Mesothelial cell of epicardium (in vitro differentiated cells): ENCODE results near the gene LAMA3. TPM values are rescaled to one million over a fixed set of nuclear protein-coding genes. Genes with fewer than 3 reads are reported as not detected.
A peak's percentile ranks its signal among the peaks of the same experiment; 100 is the strongest.

Experiments
- DNase-seq, 2 experiments: peaks; one replicate each; pipeline ENCODE4 v3.0.0; 2021; ENCODE audit warnings: low spot score in 2 of 2; ENCODE audit not compliant: unreplicated experiment in 2 of 2
- H3K27ac Mint-ChIP-seq: 2 replicates; pipeline ENCODE4 v1.8.0; 2021; ENCODE audit warnings: mixed read lengths
- H3K27me3 Mint-ChIP-seq: 2 replicates; pipeline ENCODE4 v1.8.0; 2021; ENCODE audit warnings: low read depth, mixed read lengths
- H3K36me3 Mint-ChIP-seq: 2 replicates; pipeline ENCODE4 v1.8.0; 2021; ENCODE audit warnings: mixed read lengths
- H3K4me1 Mint-ChIP-seq: 2 replicates; pipeline ENCODE4 v1.8.0; 2021; ENCODE audit warnings: mixed read lengths
- H3K4me3 Mint-ChIP-seq: 2 replicates; pipeline ENCODE4 v1.8.0; 2021; ENCODE audit warnings: mild to moderate bottlenecking, moderate library complexity, mixed read lengths
- H3K9me3 Mint-ChIP-seq: 2 replicates; pipeline ENCODE4 v1.8.0; 2021; ENCODE audit warnings: mixed read lengths
- total RNA-seq: library from RNA; stranded (reverse); gene quantifications from 3 replicates; pipeline ENCODE4 v1.2.1, GENCODE V29; 2021
- TF ChIP-seq, protein P1 (sequence below): fragments of 200-600 bp; sonication (generic); IDR thresholded peaks from one replicate; pipeline ENCODE4 v1.5.0; 2021; ENCODE audit warnings: antibody characterized with exemption; ENCODE audit not compliant: unreplicated experiment

Gene LAMA3
- total RNA-seq, 1 donor from 2014 or later, result 6.7 TPM

DNA sequence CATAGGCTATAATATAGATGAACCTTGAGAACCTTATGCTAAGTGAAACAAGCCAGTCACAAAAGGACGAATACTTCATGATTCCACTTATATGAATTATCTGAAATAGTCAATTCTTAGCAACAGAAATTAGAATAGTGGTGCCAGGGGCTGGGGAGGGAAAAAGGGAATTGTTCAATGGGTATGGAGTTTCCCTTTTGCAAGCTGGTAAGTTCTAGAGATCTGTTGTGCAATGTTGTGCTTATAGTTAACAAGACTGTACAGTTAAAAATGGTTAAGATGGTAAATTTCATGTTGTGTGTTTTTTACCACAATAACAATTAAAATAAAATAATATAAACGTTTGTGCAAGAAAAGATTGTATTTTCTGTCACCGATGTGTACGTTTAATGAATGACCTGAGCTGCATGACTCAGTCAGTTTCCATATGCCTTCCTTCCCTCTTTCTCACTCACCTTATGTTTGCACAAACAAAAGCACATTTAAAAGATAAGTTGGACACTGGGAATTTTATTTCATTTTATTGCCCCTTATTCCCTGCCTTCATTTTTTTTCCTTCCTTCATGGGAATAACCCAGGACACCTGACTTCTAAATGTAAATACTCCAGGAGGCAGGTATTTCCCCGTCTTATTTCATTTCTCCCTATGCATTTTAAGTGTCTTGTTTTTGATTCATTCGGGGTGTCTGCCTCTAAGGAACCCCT lies 181.6 kb downstream of the LAMA3 start:
- Mint-ChIP-seq H3K27me3 (peaks cover 14% of the 10 kb centered on the region), H3K9me3 (no peaks in the 10 kb centered on the region), H3K36me3 (no peaks in the 10 kb centered on the region), H3K4me1 (peaks cover 35% of the 10 kb centered on the region), H3K4me3 (no peak overlapping the region), H3K27ac (no peak overlapping the region)
- DNase-seq, result no peak
- TF ChIP-seq, protein P1, sequence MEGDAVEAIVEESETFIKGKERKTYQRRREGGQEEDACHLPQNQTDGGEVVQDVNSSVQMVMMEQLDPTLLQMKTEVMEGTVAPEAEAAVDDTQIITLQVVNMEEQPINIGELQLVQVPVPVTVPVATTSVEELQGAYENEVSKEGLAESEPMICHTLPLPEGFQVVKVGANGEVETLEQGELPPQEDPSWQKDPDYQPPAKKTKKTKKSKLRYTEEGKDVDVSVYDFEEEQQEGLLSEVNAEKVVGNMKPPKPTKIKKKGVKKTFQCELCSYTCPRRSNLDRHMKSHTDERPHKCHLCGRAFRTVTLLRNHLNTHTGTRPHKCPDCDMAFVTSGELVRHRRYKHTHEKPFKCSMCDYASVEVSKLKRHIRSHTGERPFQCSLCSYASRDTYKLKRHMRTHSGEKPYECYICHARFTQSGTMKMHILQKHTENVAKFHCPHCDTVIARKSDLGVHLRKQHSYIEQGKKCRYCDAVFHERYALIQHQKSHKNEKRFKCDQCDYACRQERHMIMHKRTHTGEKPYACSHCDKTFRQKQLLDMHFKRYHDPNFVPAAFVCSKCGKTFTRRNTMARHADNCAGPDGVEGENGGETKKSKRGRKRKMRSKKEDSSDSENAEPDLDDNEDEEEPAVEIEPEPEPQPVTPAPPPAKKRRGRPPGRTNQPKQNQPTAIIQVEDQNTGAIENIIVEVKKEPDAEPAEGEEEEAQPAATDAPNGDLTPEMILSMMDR, result no peak

DNA sequence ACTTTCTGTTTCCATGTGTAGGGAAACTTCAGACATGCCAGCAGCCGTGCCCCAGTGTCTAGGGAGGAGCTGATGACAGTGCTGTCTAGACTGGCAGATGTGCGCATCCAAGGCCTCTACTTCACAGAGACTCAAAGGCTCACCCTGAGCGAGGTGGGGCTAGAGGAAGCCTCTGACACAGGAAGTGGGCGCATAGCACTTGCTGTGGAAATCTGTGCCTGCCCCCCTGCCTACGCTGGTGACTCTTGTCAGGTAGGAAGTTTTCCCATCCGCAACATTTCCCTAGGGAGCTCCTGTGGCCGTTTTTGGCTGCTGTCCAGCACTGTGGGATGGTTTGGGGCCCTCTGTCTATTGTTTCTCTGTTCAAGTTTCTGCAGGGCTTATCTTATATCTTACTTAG lies 182.2 kb downstream of the LAMA3 start:
- TF ChIP-seq, protein P1, result no peak
- Mint-ChIP-seq H3K4me3 (no peak overlapping the region), H3K27ac (no peak overlapping the region), H3K27me3 (peaks cover 14% of the 10 kb centered on the region), H3K36me3 (no peaks in the 10 kb centered on the region), H3K9me3 (no peaks in the 10 kb centered on the region), H3K4me1 (peaks cover 35% of the 10 kb centered on the region)
- peak in 1 of 2 experiments; percentile 55 for DNase-seq

DNA sequence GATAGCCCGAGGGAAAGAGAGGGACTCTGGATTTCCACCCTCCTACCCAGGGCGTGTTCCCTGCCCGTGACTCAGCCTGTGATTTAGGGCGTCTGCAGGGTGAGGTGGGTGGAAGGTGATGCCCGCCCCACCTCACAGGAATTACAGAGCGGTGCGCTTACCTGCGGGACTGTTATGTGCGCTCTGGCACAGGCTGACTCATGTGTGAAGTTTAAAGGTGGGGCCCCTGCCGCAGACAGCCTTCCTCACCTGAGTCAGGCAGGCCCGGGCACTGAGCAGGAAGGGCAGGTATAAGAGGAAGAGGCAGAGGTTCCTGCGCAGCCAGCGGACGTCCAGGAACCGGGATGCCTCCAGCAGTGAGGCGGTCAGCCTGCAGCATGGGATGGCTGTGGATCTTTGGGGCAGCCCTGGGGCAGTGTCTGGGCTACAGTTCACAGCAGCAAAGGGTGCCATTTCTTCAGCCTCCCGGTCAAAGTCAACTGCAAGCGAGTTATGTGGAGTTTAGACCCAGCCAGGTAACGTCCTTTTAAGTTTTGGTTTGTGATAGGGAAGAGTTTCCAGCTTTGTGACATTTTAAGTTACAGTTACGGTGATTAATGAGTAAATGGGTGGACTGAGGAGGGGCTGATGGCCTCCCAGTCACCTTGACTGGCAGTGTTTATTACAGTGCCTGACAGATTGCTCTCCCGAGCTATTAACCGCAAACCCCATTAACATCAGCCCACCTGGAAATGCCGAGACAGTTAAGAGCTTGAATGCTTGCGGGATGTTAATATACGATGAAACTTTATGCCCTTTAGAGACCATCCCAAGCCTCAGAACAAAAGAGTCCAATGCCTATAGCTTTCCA lies 183.7 kb downstream of the LAMA3 start:
- Mint-ChIP-seq H3K9me3 (no peaks in the 10 kb centered on the region), H3K4me1 (peaks cover 35% of the 10 kb centered on the region), H3K4me3 (peak overlapping the region; percentile 33), H3K36me3 (no peaks in the 10 kb centered on the region), H3K27ac (peak overlapping the region; percentile 45), H3K27me3 (peaks cover 11% of the 10 kb centered on the region)
- TF ChIP-seq, protein P1, result no peak
- DNase-seq, result no peak

DNA sequence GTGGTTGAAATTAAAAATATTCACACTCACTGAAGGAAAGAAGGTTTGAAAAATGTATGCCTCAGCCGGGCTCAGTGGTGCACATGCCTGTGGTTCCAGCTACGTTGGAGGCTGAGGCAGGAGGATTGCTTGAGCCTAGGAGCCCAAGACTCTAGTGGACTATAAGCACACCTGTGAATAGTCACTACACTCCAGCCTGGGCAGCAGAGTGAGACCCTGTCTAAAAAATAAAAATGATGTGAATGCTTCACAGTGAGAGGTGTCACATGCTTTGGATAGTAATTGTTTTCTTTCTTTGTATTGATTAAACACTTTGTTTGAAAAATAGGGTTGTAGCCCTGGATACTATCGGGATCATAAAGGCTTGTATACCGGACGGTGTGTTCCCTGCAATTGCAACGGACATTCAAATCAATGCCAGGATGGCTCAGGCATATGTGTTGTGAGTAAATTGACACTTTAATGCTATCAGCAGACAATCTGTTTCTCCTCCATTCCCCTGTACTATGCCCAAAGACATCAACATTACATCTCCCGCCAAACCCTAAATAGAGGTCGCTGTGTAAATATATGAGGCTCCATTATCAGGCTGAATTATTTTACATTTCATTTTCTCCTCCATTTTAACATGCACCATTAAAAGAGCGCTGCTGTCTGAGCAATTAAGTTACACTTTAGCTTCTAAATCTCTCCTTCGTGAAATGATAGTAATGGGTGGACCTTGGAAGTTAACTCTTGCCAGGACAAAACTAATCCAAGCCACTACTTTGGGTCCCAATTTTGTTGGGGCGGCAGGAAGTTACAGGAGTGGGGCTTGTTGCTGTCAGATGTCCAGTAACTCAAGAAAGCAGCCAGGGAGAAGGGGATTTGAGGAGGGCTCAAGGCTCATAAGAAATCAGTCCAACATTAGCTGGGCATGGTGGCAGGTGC lies 187.0 kb downstream of the LAMA3 start:
- DNase-seq, result no peak
- no peaks in the 10 kb centered on the region for H3K9me3 Mint-ChIP-seq
- H3K27me3 Mint-ChIP-seq, result peaks cover 7% of the 10 kb centered on the region
- no peaks in the 10 kb centered on the region for H3K36me3 Mint-ChIP-seq
- TF ChIP-seq, protein P1, result no peak
- no peak overlapping the region for H3K4me3 Mint-ChIP-seq
- H3K27ac Mint-ChIP-seq, result no peak overlapping the region
- H3K4me1 Mint-ChIP-seq, result peaks cover 38% of the 10 kb centered on the region

DNA sequence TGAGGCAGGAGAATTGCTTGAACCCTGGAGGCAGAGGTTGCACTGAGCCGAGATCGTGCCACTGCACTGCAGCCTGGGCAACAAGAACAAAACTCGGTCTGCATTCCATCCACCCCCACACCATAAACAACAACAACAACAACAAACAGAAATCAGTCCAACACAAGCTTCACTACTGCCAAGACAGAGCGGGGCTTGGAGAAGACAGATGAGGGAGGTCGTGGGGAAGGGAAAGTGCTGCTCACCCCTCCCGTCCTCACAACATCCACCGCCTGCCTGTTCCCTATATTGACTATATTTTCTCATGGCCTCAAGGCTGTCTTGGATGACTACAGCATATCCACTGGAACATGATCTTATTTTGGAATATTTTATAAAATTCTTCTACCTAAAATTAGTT lies 187.7 kb downstream of the LAMA3 start:
- Mint-ChIP-seq H3K4me3 (no peak overlapping the region), H3K9me3 (no peaks in the 10 kb centered on the region), H3K36me3 (no peaks in the 10 kb centered on the region), H3K4me1 (peaks cover 35% of the 10 kb centered on the region), H3K27ac (no peak overlapping the region), H3K27me3 (peaks cover 7% of the 10 kb centered on the region)
- no peak for DNase-seq
- TF ChIP-seq, protein P1, result no peak
